ENCODE measurements around the gene TTC12. TPM values are rescaled to one million over a fixed set of nuclear protein-coding genes. Genes with fewer than 3 reads are reported as not detected.

TTC12 gene
- polyA plus RNA-seq, 1 donor (not counting 4 experiments of a cell fraction or from before 2014, with no cell fraction given): 27.3 TPM

GRCh38 chr11:113293936-113294335, 20.4 kb upstream of the TTC12 start:
- FAIRE-seq (no peak), DNase-seq (ENCODE audit: low read depth, low spot score) (no peak)
- H3K4me2 ChIP-seq (ENCODE audit: control insufficient read depth, extremely low read depth, insufficient read depth, low read depth, low read length): no peak overlapping the region
- no peaks in the 10 kb centered on the region for H3K79me2 ChIP-seq (ENCODE audit: control insufficient read depth, insufficient read depth, low read length)
- H3K9me3 ChIP-seq (ENCODE audit: control insufficient read depth, low read depth, low read length): no peaks in the 10 kb centered on the region
- H3K27me3 ChIP-seq (ENCODE audit: control insufficient read depth, extremely low read depth, insufficient read depth, low read length): no peaks in the 10 kb centered on the region
- TF ChIP-seq CTCF (optimal IDR thresholded peaks at IDR 0.05 in 1 of 3, IDR thresholded peaks at IDR 0.05 in 1 of 3, conservative IDR thresholded peaks at IDR 0.05 in 1 of 3; ENCODE audit: extremely low read depth in 1 of 3, insufficient read depth in 2 of 3, low read length in 3 of 3) (no peak), EZH2 (IDR thresholded peaks at IDR 0.05; ENCODE audit: low read length) (no peak)
- no peaks in the 10 kb centered on the region for H3K36me3 ChIP-seq (ENCODE audit: control insufficient read depth in 2 of 2, extremely low read depth in 1 of 2, insufficient read depth in 2 of 2, low read length in 2 of 2)
- no peak overlapping the region for H3K4me3 ChIP-seq (ENCODE audit: control insufficient read depth in 2 of 3, extremely low read depth in 1 of 3, insufficient read depth in 2 of 3, low read depth in 1 of 3, low read length in 3 of 3)
- no peaks in the 10 kb centered on the region for H3K9me1 ChIP-seq (ENCODE audit: control insufficient read depth, extremely low read depth, insufficient read depth, low read length)
- H3K4me1 ChIP-seq (ENCODE audit: control insufficient read depth, extremely low read depth, insufficient read depth, low read length): no peaks in the 10 kb centered on the region
- no peak overlapping the region for H2AFZ ChIP-seq (ENCODE audit: control insufficient read depth, low read length)
- no peak overlapping the region for H3K27ac ChIP-seq (ENCODE audit: control insufficient read depth, insufficient read depth, low read length)
- H4K20me1 ChIP-seq (ENCODE audit: control insufficient read depth, extremely low read depth, insufficient read depth, low read length): no peaks in the 10 kb centered on the region
- dilution Hi-C loops (cut with MboI; ENCODE audit: extremely low pct_ligation_motif_present, low sequenced_read_pairs): no loop called here
- H3K9ac ChIP-seq (ENCODE audit: control insufficient read depth, extremely low read depth, insufficient read depth, low read length): no peak overlapping the region

GRCh38 chr11:113295993-113296392, 18.4 kb upstream of the TTC12 start:
- DNase-seq (ENCODE audit: low read depth, low spot score) (no peak), FAIRE-seq (no peak)
- Histone ChIP-seq H3K9ac (ENCODE audit: control insufficient read depth, extremely low read depth, insufficient read depth, low read length) (no peak overlapping the region), H3K79me2 (ENCODE audit: control insufficient read depth, insufficient read depth, low read length) (no peaks in the 10 kb centered on the region), H2AFZ (ENCODE audit: control insufficient read depth, low read length) (no peak overlapping the region), H3K4me1 (ENCODE audit: control insufficient read depth, extremely low read depth, insufficient read depth, low read length) (no peaks in the 10 kb centered on the region), H3K36me3 (ENCODE audit: control insufficient read depth in 2 of 2, extremely low read depth in 1 of 2, insufficient read depth in 2 of 2, low read length in 2 of 2) (no peaks in the 10 kb centered on the region), H3K9me3 (ENCODE audit: control insufficient read depth, low read depth, low read length) (no peaks in the 10 kb centered on the region), H3K27me3 (ENCODE audit: control insufficient read depth, extremely low read depth, insufficient read depth, low read length) (no peaks in the 10 kb centered on the region), H3K4me2 (ENCODE audit: control insufficient read depth, extremely low read depth, insufficient read depth, low read depth, low read length) (no peak overlapping the region), H4K20me1 (ENCODE audit: control insufficient read depth, extremely low read depth, insufficient read depth, low read length) (no peaks in the 10 kb centered on the region), H3K27ac (ENCODE audit: control insufficient read depth, insufficient read depth, low read length) (no peak overlapping the region), H3K4me3 (ENCODE audit: control insufficient read depth in 2 of 3, extremely low read depth in 1 of 3, insufficient read depth in 2 of 3, low read depth in 1 of 3, low read length in 3 of 3) (no peak overlapping the region), H3K9me1 (ENCODE audit: control insufficient read depth, extremely low read depth, insufficient read depth, low read length) (no peaks in the 10 kb centered on the region)
- dilution Hi-C loops (cut with MboI; ENCODE audit: extremely low pct_ligation_motif_present, low sequenced_read_pairs): no loop called here
- no peak for TF ChIP-seq EZH2 (IDR thresholded peaks at IDR 0.05; ENCODE audit: low read length)

Data from keratinocyte (primary cell).